ENCODE measurements around the gene EPHB2.

The EPHB2 gene

GRCh38 chr1:22875241-22875640, 164.6 kb downstream of the EPHB2 start:
- TF ChIP-seq CTCF (IDR thresholded peaks at IDR 0.05; ENCODE audit: low read length, missing control alignments) = no peak
- no peak overlapping the region for H3K4me3 ChIP-seq (replicated peaks; ENCODE audit: low read depth, low read length)
- DNase-seq (ENCODE audit: low read depth) = no peak

- no peak overlapping the region for H3K4me3 ChIP-seq (replicated peaks; ENCODE audit: low read depth, low read length)
- TF ChIP-seq CTCF (IDR thresholded peaks at IDR 0.05; ENCODE audit: low read length, missing control alignments) = no peak
- DNase-seq (ENCODE audit: low read depth) = no peak
Measured at GRCh38 chr1:22875841-22876240, 165.2 kb downstream of the EPHB2 start.

GRCh38 chr1:22876359-22877111, 165.9 kb downstream of the EPHB2 start:
- DNase-seq (ENCODE audit: low read depth) = peak; percentile 65
- TF ChIP-seq CTCF (IDR thresholded peaks at IDR 0.05; ENCODE audit: low read length, missing control alignments) = no peak
- H3K4me3 ChIP-seq (replicated peaks; ENCODE audit: low read depth, low read length) = no peak overlapping the region

GRCh38 chr1:22877112-22877915, 166.7 kb downstream of the EPHB2 start:
- no peak overlapping the region for H3K4me3 ChIP-seq (replicated peaks; ENCODE audit: low read depth, low read length)
- no peak for DNase-seq (ENCODE audit: low read depth)
- TF ChIP-seq CTCF (IDR thresholded peaks at IDR 0.05; ENCODE audit: low read length, missing control alignments) = no peak

- no peak for DNase-seq (ENCODE audit: low read depth)
- no peak overlapping the region for H3K4me3 ChIP-seq (replicated peaks; ENCODE audit: low read depth, low read length)
- TF ChIP-seq CTCF (IDR thresholded peaks at IDR 0.05; ENCODE audit: low read length, missing control alignments) = no peak
Measured at GRCh38 chr1:22877980-22878379, 167.3 kb downstream of the EPHB2 start.

- no peak for TF ChIP-seq CTCF (IDR thresholded peaks at IDR 0.05; ENCODE audit: low read length, missing control alignments)
- no peak for DNase-seq (ENCODE audit: low read depth)
- H3K4me3 ChIP-seq (replicated peaks; ENCODE audit: low read depth, low read length) = no peak overlapping the region
Measured at GRCh38 chr1:22878626-22879025, 168.0 kb downstream of the EPHB2 start.

Data from fibroblast of pulmonary artery (primary cell).